NB4 (cell line): ENCODE data around the gene UBE2QL1.

Experiments used
- CTCF ChIP-seq: IDR thresholded peaks from one replicate; pipeline ENCODE4 v1.5.1; 2012; ENCODE audit warnings: low read depth, low read length
- MYC ChIP-seq: IDR thresholded peaks from 2 replicates; pipeline ENCODE4 v1.6.1; 2011; ENCODE audit warnings: low read depth, low read length
- POLR2A ChIP-seq: IDR thresholded peaks from 2 replicates; pipeline ENCODE4 v1.6.1; 2011; ENCODE audit warnings: mild to moderate bottlenecking; ENCODE audit not compliant: insufficient read length; ENCODE audit errors: extremely low read depth

- TF ChIP-seq CTCF (no peak), POLR2A (no peak), MYC (no peak)
Observed at GRCh38 chr5:6490246-6490645, 41.6 kb downstream of the UBE2QL1 start.
